Mesodermal cell (in vitro differentiated cells): ENCODE measurements around the gene MTA1.

ENCODE experiments used
- H3K27ac ChIP-seq: 2 replicates; pipeline ENCODE4 v1.7.0; 2013; ENCODE audit warnings: mild to moderate bottlenecking, low read depth, low read length, moderate library complexity; ENCODE audit not compliant: severe bottlenecking
- H3K36me3 ChIP-seq: 2 replicates; pipeline ENCODE4 v1.7.1; 2013; ENCODE audit warnings: mild to moderate bottlenecking, low read length, moderate library complexity; ENCODE audit not compliant: control insufficient read depth, insufficient read depth
- H3K4me1 ChIP-seq: one replicate; pipeline ENCODE4 v1.7.1; 2013; ENCODE audit warnings: mild to moderate bottlenecking, low read length; ENCODE audit not compliant: insufficient read depth, control insufficient read depth, poor library complexity, severe bottlenecking
- H3K4me3 ChIP-seq: 2 replicates; pipeline ENCODE4 v1.7.0; 2013; ENCODE audit warnings: low read length, control low read depth, mild to moderate bottlenecking; ENCODE audit not compliant: insufficient read depth, poor library complexity, severe bottlenecking; ENCODE audit errors: extremely low read depth
- H3K9me3 ChIP-seq: 2 replicates; pipeline ENCODE4 v1.7.1; 2013; ENCODE audit warnings: mild to moderate bottlenecking, low read length, moderate library complexity; ENCODE audit not compliant: control insufficient read depth
- WGBS, 2 experiments: methylation state at CpG; one replicate each; pipeline ENCODE4 v1.1.5; 2013; ENCODE audit warnings: missing lambda C conversion rate in 2 of 2; ENCODE audit not compliant: insufficient coverage in 2 of 2; 5-methylcytosine and 5-hydroxymethylcytosine counted together

MTA1 gene

GRCh38 chr14:105499256-105500035 lies 79.8 kb downstream of the MTA1 start:
- H3K4me3 ChIP-seq, result no peak overlapping the region
- no peaks in the 10 kb centered on the region for H3K9me3 ChIP-seq
- WGBS, 2 experiments, result 81 to 84% methylated on average over 25 of the region's 27 CpGs
- H3K36me3 ChIP-seq, result peaks cover 11% of the 10 kb centered on the region
- H3K27ac ChIP-seq, result peak overlapping the region; percentile 29
- H3K4me1 ChIP-seq, result peaks cover 5% of the 10 kb centered on the region

GRCh38 chr14:105500036-105500725 lies 80.6 kb downstream of the MTA1 start:
- 94 to 95% methylated on average over 18 to 21 of the region's 21 CpGs for WGBS, 2 experiments
- Histone ChIP-seq H3K4me1 (peaks cover 5% of the 10 kb centered on the region), H3K36me3 (peaks cover 8% of the 10 kb centered on the region), H3K4me3 (no peak overlapping the region), H3K27ac (peak overlapping the region; percentile 29), H3K9me3 (no peaks in the 10 kb centered on the region)

GRCh38 chr14:105500726-105501101 lies 81.1 kb downstream of the MTA1 start:
- Histone ChIP-seq H3K4me1 (peaks cover 5% of the 10 kb centered on the region), H3K4me3 (no peak overlapping the region), H3K9me3 (no peaks in the 10 kb centered on the region), H3K36me3 (peaks cover 8% of the 10 kb centered on the region), H3K27ac (no peak overlapping the region)
- WGBS, 2 experiments, result 87 to 91% methylated on average over 9 to 10 of the region's 10 CpGs

- H3K36me3 ChIP-seq, result peaks cover 8% of the 10 kb centered on the region
- no peak overlapping the region for H3K4me3 ChIP-seq
- WGBS, 2 experiments, result 94% methylated on average over 8 to 9 of the region's 13 CpGs
- H3K27ac ChIP-seq, result no peak overlapping the region
- peaks cover 5% of the 10 kb centered on the region for H3K4me1 ChIP-seq
- H3K9me3 ChIP-seq, result no peaks in the 10 kb centered on the region
These were observed 82.1 kb downstream of the MTA1 start for GRCh38 chr14:105501504-105502291.

GRCh38 chr14:105502446-105503295 lies 83.0 kb downstream of the MTA1 start:
- WGBS, 2 experiments, result 82 to 89% methylated on average over 14 to 15 of the region's 18 CpGs
- H3K9me3 ChIP-seq, result no peaks in the 10 kb centered on the region
- no peak overlapping the region for H3K27ac ChIP-seq
- H3K4me1 ChIP-seq, result peaks cover 5% of the 10 kb centered on the region
- H3K36me3 ChIP-seq, result peaks cover 8% of the 10 kb centered on the region
- H3K4me3 ChIP-seq, result no peak overlapping the region

- Histone ChIP-seq H3K9me3 (no peaks in the 10 kb centered on the region), H3K36me3 (peaks cover 2% of the 10 kb centered on the region), H3K4me3 (no peak overlapping the region), H3K27ac (no peak overlapping the region), H3K4me1 (peaks cover 5% of the 10 kb centered on the region)
- WGBS, 2 experiments, result 72 to 85% methylated on average over 4 to 7 of the region's 7 CpGs
These were observed 83.6 kb downstream of the MTA1 start for GRCh38 chr14:105503296-105503640.

GRCh38 chr14:105503935-105504692 lies 84.5 kb downstream of the MTA1 start:
- Histone ChIP-seq H3K4me3 (no peak overlapping the region), H3K27ac (no peak overlapping the region), H3K36me3 (no peaks in the 10 kb centered on the region), H3K4me1 (peaks cover 5% of the 10 kb centered on the region), H3K9me3 (no peaks in the 10 kb centered on the region)
- 83 to 90% methylated on average over 17 to 19 of the region's 29 CpGs for WGBS, 2 experiments

GRCh38 chr14:105505101-105505500 lies 85.5 kb downstream of the MTA1 start:
- H3K4me3 ChIP-seq, result no peak overlapping the region
- 90 to 95% methylated on average over 12 to 16 of the region's 16 CpGs for WGBS, 2 experiments
- peaks cover 5% of the 10 kb centered on the region for H3K4me1 ChIP-seq
- H3K27ac ChIP-seq, result no peak overlapping the region
- H3K9me3 ChIP-seq, result no peaks in the 10 kb centered on the region
- H3K36me3 ChIP-seq, result no peaks in the 10 kb centered on the region

- Histone ChIP-seq H3K4me1 (no peaks in the 10 kb centered on the region), H3K9me3 (no peaks in the 10 kb centered on the region), H3K4me3 (no peak overlapping the region), H3K36me3 (no peaks in the 10 kb centered on the region), H3K27ac (no peak overlapping the region)
- 81 to 87% methylated on average over 13 to 17 of the region's 17 CpGs for WGBS, 2 experiments
These were observed 87.6 kb downstream of the MTA1 start for GRCh38 chr14:105507247-105507646.
